ENCODE results near the gene TARBP2.

GRCh38 chr12:53532524-53533445, 31.7 kb downstream of the TARBP2 start:
- TF ChIP-seq CTCF (IDR thresholded peaks at IDR 0.05) (no peak), POLR2A (IDR thresholded peaks at IDR 0.05) (no peak)
